HepG2 (cell line): Measurements from ENCODE around the gene CCDC85C. TPM values are rescaled to one million over a fixed set of nuclear protein-coding genes. Genes with fewer than 3 reads are reported as not detected.
A peak's percentile ranks its signal among the peaks of the same experiment; 100 is the strongest.

Experiments
- ERF ChIP-seq: IDR thresholded peaks from 2 replicates; pipeline ENCODE4 v1.6.1; 2018; ENCODE audit warnings: missing biosample characterization, missing genetic modification reagents
- PAX8 ChIP-seq: sonication (generic); formaldehyde crosslinking; IDR thresholded peaks from 2 replicates; pipeline ENCODE4 v1.8.0; 2022; ENCODE audit warnings: mild to moderate bottlenecking, missing genetic modification reagents, borderline replicate concordance
- POLR2A ChIP-seq, 2 experiments: IDR thresholded peaks; 2 replicates each; pipeline ENCODE4 v1.6.1; 2011; ENCODE audit warnings: low read depth in 2 of 2, low read length in 2 of 2, mild to moderate bottlenecking in 1 of 2, moderate library complexity in 1 of 2; ENCODE audit not compliant: insufficient read depth in 1 of 2
- SMAD3 ChIP-seq: sonication (generic); formaldehyde crosslinking; IDR thresholded peaks from 2 replicates; pipeline ENCODE4 v1.4.0; 2020; ENCODE audit warnings: missing genetic modification reagents
- TBL1XR1 ChIP-seq: fragments of 150-350 bp; IDR thresholded peaks from 2 replicates; pipeline ENCODE4 v1.6.1; 2014; ENCODE audit warnings: borderline replicate concordance, low read length; ENCODE audit not compliant: partially characterized antibody
- TGIF2 ChIP-seq: IDR thresholded peaks from 2 replicates; pipeline ENCODE4 v1.6.1; 2016; ENCODE audit warnings: control low read depth, missing compliant biosample characterization
- ZMYM4 ChIP-seq: sonication (generic); formaldehyde crosslinking; IDR thresholded peaks from 2 replicates; pipeline ENCODE4 v1.8.1; 2023; ENCODE audit warnings: mild to moderate bottlenecking, missing genetic modification reagents
- ZNF121 ChIP-seq: sonication (generic); formaldehyde crosslinking; IDR thresholded peaks from 2 replicates; pipeline ENCODE4 v1.5.0; 2020; ENCODE audit warnings: mild to moderate bottlenecking, missing genetic modification reagents
- polyA plus RNA-seq, 8 experiments: library from polyadenylated mRNA; depleted of rRNA in 3 of 8; stranded (reverse) in 7 of 8; unstranded in 1 of 8; fragments of >200 nt; fragmentation: Illumina TruSeq in 4 of 8; extraction: Trizol in 4 of 8; gene quantifications; 2 replicates each; pipeline versions ENCODE4 v1.2.1 to v1.2.3, GENCODE V29; 2011 to 2016; ENCODE audit warnings: low read depth in 4 of 8, missing spikeins in 1 of 8, mixed read lengths in 1 of 8; ENCODE audit not compliant: insufficient read depth in 1 of 8
- total RNA-seq, 5 experiments: library from RNA; depleted of rRNA; stranded (reverse); fragments of >200 nt; fragmentation: Illumina TruSeq; extraction: Trizol; gene quantifications; 2 replicates each; pipeline ENCODE4 v1.2.3, GENCODE V29; 2016; ENCODE audit warnings: low read depth in 1 of 5
- TF ChIP-seq, protein P1 (sequence below): sonication (generic); formaldehyde crosslinking; IDR thresholded peaks from 2 replicates; pipeline ENCODE4 v1.4.0; 2020; ENCODE audit warnings: missing genetic modification reagents
- TF ChIP-seq, protein P2 (sequence below): sonication (generic); formaldehyde crosslinking; IDR thresholded peaks from 2 replicates; pipeline ENCODE4 v1.4.0; 2020; ENCODE audit warnings: missing genetic modification reagents
- TF ChIP-seq, protein P3 (sequence below): sonication (generic); formaldehyde crosslinking; conservative IDR thresholded peaks from 2 replicates; pipeline ENCODE4 v1.8.0; 2022; ENCODE audit warnings: low read depth, missing genetic modification reagents
- TF ChIP-seq, protein P4 (sequence below): sonication (generic); formaldehyde crosslinking; IDR thresholded peaks from 2 replicates; pipeline ENCODE4 v1.8.0; 2022; ENCODE audit warnings: missing genetic modification reagents, mild to moderate bottlenecking, moderate library complexity, borderline replicate concordance
- TF ChIP-seq, protein P5 (sequence below): IDR thresholded peaks from 2 replicates; pipeline ENCODE4 v1.6.1; 2012; ENCODE audit warnings: inconsistent platforms
- TF ChIP-seq, protein P6 (sequence below): sonication (generic); formaldehyde crosslinking; IDR thresholded peaks from 2 replicates; pipeline ENCODE4 v1.9.0; 2022; ENCODE audit warnings: missing genetic modification reagents, mild to moderate bottlenecking, borderline replicate concordance
- TF ChIP-seq, protein P7 (sequence below): sonication (generic); formaldehyde crosslinking; IDR thresholded peaks from 2 replicates; pipeline ENCODE4 v1.5.0; 2020; ENCODE audit warnings: mild to moderate bottlenecking, missing genetic modification reagents

The CCDC85C gene
- total and polyA plus RNA-seq, 2 of the 13 experiments (the other 11 are each of a cell fraction or from before 2014, with no cell fraction given) = 18.8 to 43.8 TPM

DNA sequence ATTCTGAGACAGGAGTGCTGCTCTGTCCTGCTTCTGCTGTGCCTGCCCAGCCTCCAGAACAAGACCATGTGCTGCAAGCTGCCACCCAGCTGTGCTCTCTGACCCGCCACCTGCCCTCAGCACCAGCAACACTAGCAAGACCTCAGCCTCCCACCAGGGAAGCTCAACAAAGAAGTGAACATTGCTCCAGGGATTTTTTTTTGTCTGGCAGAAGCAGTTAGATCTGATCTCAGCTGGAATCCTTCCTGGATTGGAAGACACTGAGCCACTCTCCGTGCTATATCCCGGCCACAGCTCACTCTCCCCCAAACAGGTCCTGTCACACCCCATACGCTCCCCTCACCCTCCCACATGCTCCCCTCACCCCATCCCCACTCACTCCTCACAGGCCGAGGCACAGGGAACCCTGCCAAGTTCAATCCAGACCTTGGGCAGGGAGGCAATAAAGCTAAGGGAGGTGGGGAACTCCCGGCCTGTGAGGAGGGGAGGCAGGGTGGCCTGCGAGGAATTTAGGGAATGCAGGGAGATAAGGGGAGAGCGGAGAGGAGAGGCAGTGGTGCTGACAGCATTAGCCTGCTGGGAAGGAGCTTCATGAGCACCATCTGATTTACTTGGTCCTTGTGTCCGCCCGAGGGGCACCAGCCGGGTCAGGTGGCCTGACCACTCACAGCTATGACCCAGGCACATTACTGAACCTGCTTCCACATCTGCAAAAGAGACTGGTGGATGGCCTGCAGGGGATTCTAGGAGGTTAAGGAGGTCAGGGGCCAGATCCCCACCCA, 29.7 kb downstream of the CCDC85C start (continued):
- TF ChIP-seq, protein P1, sequence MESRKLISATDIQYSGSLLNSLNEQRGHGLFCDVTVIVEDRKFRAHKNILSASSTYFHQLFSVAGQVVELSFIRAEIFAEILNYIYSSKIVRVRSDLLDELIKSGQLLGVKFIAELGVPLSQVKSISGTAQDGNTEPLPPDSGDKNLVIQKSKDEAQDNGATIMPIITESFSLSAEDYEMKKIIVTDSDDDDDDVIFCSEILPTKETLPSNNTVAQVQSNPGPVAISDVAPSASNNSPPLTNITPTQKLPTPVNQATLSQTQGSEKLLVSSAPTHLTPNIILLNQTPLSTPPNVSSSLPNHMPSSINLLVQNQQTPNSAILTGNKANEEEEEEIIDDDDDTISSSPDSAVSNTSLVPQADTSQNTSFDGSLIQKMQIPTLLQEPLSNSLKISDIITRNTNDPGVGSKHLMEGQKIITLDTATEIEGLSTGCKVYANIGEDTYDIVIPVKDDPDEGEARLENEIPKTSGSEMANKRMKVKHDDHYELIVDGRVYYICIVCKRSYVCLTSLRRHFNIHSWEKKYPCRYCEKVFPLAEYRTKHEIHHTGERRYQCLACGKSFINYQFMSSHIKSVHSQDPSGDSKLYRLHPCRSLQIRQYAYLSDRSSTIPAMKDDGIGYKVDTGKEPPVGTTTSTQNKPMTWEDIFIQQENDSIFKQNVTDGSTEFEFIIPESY (CRISPR knock-in tag) = peak; percentile 51
- TF ChIP-seq, protein P2, sequence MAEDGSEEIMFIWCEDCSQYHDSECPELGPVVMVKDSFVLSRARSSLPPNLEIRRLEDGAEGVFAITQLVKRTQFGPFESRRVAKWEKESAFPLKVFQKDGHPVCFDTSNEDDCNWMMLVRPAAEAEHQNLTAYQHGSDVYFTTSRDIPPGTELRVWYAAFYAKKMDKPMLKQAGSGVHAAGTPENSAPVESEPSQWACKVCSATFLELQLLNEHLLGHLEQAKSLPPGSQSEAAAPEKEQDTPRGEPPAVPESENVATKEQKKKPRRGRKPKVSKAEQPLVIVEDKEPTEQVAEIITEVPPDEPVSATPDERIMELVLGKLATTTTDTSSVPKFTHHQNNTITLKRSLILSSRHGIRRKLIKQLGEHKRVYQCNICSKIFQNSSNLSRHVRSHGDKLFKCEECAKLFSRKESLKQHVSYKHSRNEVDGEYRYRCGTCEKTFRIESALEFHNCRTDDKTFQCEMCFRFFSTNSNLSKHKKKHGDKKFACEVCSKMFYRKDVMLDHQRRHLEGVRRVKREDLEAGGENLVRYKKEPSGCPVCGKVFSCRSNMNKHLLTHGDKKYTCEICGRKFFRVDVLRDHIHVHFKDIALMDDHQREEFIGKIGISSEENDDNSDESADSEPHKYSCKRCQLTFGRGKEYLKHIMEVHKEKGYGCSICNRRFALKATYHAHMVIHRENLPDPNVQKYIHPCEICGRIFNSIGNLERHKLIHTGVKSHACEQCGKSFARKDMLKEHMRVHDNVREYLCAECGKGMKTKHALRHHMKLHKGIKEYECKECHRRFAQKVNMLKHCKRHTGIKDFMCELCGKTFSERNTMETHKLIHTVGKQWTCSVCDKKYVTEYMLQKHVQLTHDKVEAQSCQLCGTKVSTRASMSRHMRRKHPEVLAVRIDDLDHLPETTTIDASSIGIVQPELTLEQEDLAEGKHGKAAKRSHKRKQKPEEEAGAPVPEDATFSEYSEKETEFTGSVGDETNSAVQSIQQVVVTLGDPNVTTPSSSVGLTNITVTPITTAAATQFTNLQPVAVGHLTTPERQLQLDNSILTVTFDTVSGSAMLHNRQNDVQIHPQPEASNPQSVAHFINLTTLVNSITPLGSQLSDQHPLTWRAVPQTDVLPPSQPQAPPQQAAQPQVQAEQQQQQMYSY (CRISPR knock-in tag) = 0 out of 2 replicates have a peak, but pooled peaks have one; percentile 22
- TF ChIP-seq ZNF121 (CRISPR knock-in tag) (0 out of 2 replicates have a peak, but pooled peaks have one; percentile 39), ERF (CRISPR knock-in tag) (no peak), POLR2A (IDR thresholded peaks at IDR 0.05; ENCODE audit: insufficient read depth in 1 of 2, low read depth in 2 of 2, low read length in 2 of 2) (no peak), SMAD3 (CRISPR knock-in tag) (no peak), TGIF2 (CRISPR knock-in tag) (peak; percentile 14; the same call in 1 of the 2 replicates), ZMYM4 (CRISPR knock-in tag) (peak; percentile 27; the same call in 1 of the 2 replicates), TBL1XR1 (no peak), PAX8 (0 out of 2 replicates have a peak, but pooled peaks have one; percentile 46)
- TF ChIP-seq, protein P3, sequence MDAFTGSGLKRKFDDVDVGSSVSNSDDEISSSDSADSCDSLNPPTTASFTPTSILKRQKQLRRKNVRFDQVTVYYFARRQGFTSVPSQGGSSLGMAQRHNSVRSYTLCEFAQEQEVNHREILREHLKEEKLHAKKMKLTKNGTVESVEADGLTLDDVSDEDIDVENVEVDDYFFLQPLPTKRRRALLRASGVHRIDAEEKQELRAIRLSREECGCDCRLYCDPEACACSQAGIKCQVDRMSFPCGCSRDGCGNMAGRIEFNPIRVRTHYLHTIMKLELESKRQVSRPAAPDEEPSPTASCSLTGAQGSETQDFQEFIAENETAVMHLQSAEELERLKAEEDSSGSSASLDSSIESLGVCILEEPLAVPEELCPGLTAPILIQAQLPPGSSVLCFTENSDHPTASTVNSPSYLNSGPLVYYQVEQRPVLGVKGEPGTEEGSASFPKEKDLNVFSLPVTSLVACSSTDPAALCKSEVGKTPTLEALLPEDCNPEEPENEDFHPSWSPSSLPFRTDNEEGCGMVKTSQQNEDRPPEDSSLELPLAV (CRISPR knock-in tag) = 0 out of 2 replicates have a peak, but pooled peaks have one; percentile 67
- TF ChIP-seq, protein P4, sequence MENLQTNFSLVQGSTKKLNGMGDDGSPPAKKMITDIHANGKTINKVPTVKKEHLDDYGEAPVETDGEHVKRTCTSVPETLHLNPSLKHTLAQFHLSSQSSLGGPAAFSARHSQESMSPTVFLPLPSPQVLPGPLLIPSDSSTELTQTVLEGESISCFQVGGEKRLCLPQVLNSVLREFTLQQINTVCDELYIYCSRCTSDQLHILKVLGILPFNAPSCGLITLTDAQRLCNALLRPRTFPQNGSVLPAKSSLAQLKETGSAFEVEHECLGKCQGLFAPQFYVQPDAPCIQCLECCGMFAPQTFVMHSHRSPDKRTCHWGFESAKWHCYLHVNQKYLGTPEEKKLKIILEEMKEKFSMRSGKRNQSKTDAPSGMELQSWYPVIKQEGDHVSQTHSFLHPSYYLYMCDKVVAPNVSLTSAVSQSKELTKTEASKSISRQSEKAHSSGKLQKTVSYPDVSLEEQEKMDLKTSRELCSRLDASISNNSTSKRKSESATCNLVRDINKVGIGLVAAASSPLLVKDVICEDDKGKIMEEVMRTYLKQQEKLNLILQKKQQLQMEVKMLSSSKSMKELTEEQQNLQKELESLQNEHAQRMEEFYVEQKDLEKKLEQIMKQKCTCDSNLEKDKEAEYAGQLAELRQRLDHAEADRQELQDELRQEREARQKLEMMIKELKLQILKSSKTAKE = peak; percentile 41; the same call in 1 of the 2 replicates
- TF ChIP-seq, protein P5, sequence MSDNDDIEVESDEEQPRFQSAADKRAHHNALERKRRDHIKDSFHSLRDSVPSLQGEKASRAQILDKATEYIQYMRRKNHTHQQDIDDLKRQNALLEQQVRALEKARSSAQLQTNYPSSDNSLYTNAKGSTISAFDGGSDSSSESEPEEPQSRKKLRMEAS = peak; percentile 82
- TF ChIP-seq, protein P6, sequence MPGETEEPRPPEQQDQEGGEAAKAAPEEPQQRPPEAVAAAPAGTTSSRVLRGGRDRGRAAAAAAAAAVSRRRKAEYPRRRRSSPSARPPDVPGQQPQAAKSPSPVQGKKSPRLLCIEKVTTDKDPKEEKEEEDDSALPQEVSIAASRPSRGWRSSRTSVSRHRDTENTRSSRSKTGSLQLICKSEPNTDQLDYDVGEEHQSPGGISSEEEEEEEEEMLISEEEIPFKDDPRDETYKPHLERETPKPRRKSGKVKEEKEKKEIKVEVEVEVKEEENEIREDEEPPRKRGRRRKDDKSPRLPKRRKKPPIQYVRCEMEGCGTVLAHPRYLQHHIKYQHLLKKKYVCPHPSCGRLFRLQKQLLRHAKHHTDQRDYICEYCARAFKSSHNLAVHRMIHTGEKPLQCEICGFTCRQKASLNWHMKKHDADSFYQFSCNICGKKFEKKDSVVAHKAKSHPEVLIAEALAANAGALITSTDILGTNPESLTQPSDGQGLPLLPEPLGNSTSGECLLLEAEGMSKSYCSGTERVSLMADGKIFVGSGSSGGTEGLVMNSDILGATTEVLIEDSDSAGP (CRISPR knock-in tag) = peak; percentile 31
- TF ChIP-seq, protein P7, sequence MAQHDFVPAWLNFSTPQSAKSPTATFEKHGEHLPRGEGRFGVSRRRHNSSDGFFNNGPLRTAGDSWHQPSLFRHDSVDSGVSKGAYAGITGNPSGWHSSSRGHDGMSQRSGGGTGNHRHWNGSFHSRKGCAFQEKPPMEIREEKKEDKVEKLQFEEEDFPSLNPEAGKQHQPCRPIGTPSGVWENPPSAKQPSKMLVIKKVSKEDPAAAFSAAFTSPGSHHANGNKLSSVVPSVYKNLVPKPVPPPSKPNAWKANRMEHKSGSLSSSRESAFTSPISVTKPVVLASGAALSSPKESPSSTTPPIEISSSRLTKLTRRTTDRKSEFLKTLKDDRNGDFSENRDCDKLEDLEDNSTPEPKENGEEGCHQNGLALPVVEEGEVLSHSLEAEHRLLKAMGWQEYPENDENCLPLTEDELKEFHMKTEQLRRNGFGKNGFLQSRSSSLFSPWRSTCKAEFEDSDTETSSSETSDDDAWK (CRISPR knock-in tag) = no peak
